ENCODE results near the gene MYLK. TPM values are rescaled to one million over a fixed set of nuclear protein-coding genes. Genes with fewer than 3 reads are reported as not detected.

Gene MYLK
- total and polyA plus RNA-seq, 2 donors (not counting 1 experiment from before 2014, with no cell fraction given), result 0.51 TPM; not detected in 1

GRCh38 chr3:123728014-123728413 lies 156.1 kb downstream of the MYLK start:
- TF ChIP-seq EZH2 (IDR thresholded peaks at IDR 0.05; ENCODE audit: borderline replicate concordance, insufficient read depth, low read depth, low read length, poor library complexity, severe bottlenecking) (no peak), CTCF (IDR thresholded peaks at IDR 0.05) (no peak)
- Histone ChIP-seq H3K4me2 (replicated peaks; ENCODE audit: low read depth, low read length, poor library complexity, severe bottlenecking) (no peak overlapping the region), H3K79me2 (ENCODE audit: control insufficient read depth, insufficient read depth, low read length) (no peaks in the 10 kb centered on the region), H3K27me3 (replicated peaks in 1 of 4; ENCODE audit: control extremely low read depth in 1 of 4, control insufficient read depth in 3 of 4, insufficient read depth in 4 of 4, low read length in 3 of 4) (peaks cover 0 to 5% (median 0%) of the 10 kb centered on the region in 4 experiments), H2AFZ (ENCODE audit: insufficient read depth, low read depth, low read length, poor library complexity, severe bottlenecking) (no peak overlapping the region), H3K27ac (ENCODE audit: low read length in 2 of 2) (no peak overlapping the region), H3K9me3 (ENCODE audit: control extremely low read depth in 1 of 3, control insufficient read depth in 2 of 3, insufficient read depth in 1 of 3, low read length in 2 of 3) (no peaks in the 10 kb centered on the region), H3K4me1 (ENCODE audit: control insufficient read depth in 2 of 2, insufficient read depth in 2 of 2, low read length in 2 of 2) (peaks cover 0 to 4% of the 10 kb centered on the region in 2 donors), H3K4me3 (ENCODE audit: control extremely low read depth in 1 of 5, extremely low read depth in 1 of 5, insufficient read depth in 1 of 5, low read depth in 2 of 5, low read length in 4 of 5) (no peak overlapping the region), H3K36me3 (replicated peaks in 1 of 2; ENCODE audit: control extremely low read depth in 1 of 2, control insufficient read depth in 1 of 2, extremely low read depth in 1 of 2, insufficient read depth in 2 of 2, low read length in 1 of 2) (no peaks in the 10 kb centered on the region), H4K20me1 (ENCODE audit: control insufficient read depth, insufficient read depth, low read length, poor library complexity, severe bottlenecking) (no peaks in the 10 kb centered on the region), H3K9ac (ENCODE audit: low read length) (no peak overlapping the region)
- 67% methylated on average over 1 of the region's 2 CpGs for WGBS (ENCODE audit: insufficient coverage)
- Mint-ChIP-seq H3K27me3 (peaks cover 18% of the 10 kb centered on the region), H3K27ac (no peak overlapping the region), H3K4me3 (no peak overlapping the region), H3K9me3 (ENCODE audit: insufficient read depth) (no peaks in the 10 kb centered on the region), H3K4me1 (no peaks in the 10 kb centered on the region)
- ATAC-seq (ENCODE audit: low read depth), result no peak
- DNase-seq, result no peak
- POLR2A ChIA-PET, result no interaction called here
- intact Hi-C loops (cut with micrococcal nuclease), result no loop called here
- CTCF ChIA-PET, result interaction anchor here (1.1 to 1.9 kb wide), 3 partner anchors 13 to 169 kb away, joined by 3 to 5 read pairs (median 3); no protein-coding TSS in a partner anchor

- no peak overlapping the region for H3K4me3 Mint-ChIP-seq
- Histone ChIP-seq H3K27ac (ENCODE audit: low read length in 2 of 2) (no peak overlapping the region), H3K4me3 (ENCODE audit: control extremely low read depth in 1 of 5, extremely low read depth in 1 of 5, insufficient read depth in 1 of 5, low read depth in 2 of 5, low read length in 4 of 5) (no peak overlapping the region), H3K4me2 (replicated peaks; ENCODE audit: low read depth, low read length, poor library complexity, severe bottlenecking) (no peak overlapping the region), H3K9me3 (ENCODE audit: control extremely low read depth in 1 of 3, control insufficient read depth in 2 of 3, insufficient read depth in 1 of 3, low read length in 2 of 3) (no peaks in the 10 kb centered on the region), H3K4me1 (ENCODE audit: control insufficient read depth in 2 of 2, insufficient read depth in 2 of 2, low read length in 2 of 2) (peaks cover 0 to 4% of the 10 kb centered on the region in 2 donors), H3K9ac (ENCODE audit: low read length) (no peak overlapping the region), H4K20me1 (ENCODE audit: control insufficient read depth, insufficient read depth, low read length, poor library complexity, severe bottlenecking) (no peaks in the 10 kb centered on the region), H2AFZ (ENCODE audit: insufficient read depth, low read depth, low read length, poor library complexity, severe bottlenecking) (no peak overlapping the region), H3K36me3 (replicated peaks in 1 of 2; ENCODE audit: control extremely low read depth in 1 of 2, control insufficient read depth in 1 of 2, extremely low read depth in 1 of 2, insufficient read depth in 2 of 2, low read length in 1 of 2) (no peaks in the 10 kb centered on the region), H3K79me2 (ENCODE audit: control insufficient read depth, insufficient read depth, low read length) (no peaks in the 10 kb centered on the region), H3K27me3 (replicated peaks in 1 of 4; ENCODE audit: control extremely low read depth in 1 of 4, control insufficient read depth in 3 of 4, insufficient read depth in 4 of 4, low read length in 3 of 4) (peaks cover 0 to 5% (median 0%) of the 10 kb centered on the region in 4 experiments)
- ChIA-PET POLR2A (no interaction called here), CTCF (interaction anchor here (1.0 to 1.5 kb wide), 2 partner anchors 23 to 73 kb away, joined by 3 to 4 read pairs; no protein-coding TSS in a partner anchor)
- TF ChIP-seq EZH2 (IDR thresholded peaks at IDR 0.05; ENCODE audit: borderline replicate concordance, insufficient read depth, low read depth, low read length, poor library complexity, severe bottlenecking) (no peak), CTCF (IDR thresholded peaks at IDR 0.05) (no peak)
- H3K27me3 Mint-ChIP-seq, result peaks cover 18% of the 10 kb centered on the region
- intact Hi-C loops (cut with micrococcal nuclease), result no loop called here
- H3K4me1 Mint-ChIP-seq, result no peaks in the 10 kb centered on the region
- no peaks in the 10 kb centered on the region for H3K9me3 Mint-ChIP-seq (ENCODE audit: insufficient read depth)
- no peak for DNase-seq
- no peak overlapping the region for H3K27ac Mint-ChIP-seq
- WGBS (ENCODE audit: insufficient coverage), result 90% methylated on average over 9 of the region's 11 CpGs
- ATAC-seq (ENCODE audit: low read depth), result no peak
Measured at GRCh38 chr3:123725652-123726400, 158.3 kb downstream of the MYLK start.

Measured in B cell (primary cell).